Smooth muscle cell of the coronary artery (primary cell): ENCODE measurements around the gene ALDH7A1. TPM values are rescaled to one million over a fixed set of nuclear protein-coding genes. Genes with fewer than 3 reads are reported as not detected.

Experiments
- total RNA-seq: library from RNA; depleted of rRNA; stranded (reverse); fragments of >200 nt; gene quantifications from 2 replicates; pipeline ENCODE4 v1.2.3, GENCODE V29; 2014; ENCODE audit warnings: low replicate concordance

ALDH7A1 gene
- 43.2 and 49.5 TPM in 2 replicates for total RNA-seq

DNA sequence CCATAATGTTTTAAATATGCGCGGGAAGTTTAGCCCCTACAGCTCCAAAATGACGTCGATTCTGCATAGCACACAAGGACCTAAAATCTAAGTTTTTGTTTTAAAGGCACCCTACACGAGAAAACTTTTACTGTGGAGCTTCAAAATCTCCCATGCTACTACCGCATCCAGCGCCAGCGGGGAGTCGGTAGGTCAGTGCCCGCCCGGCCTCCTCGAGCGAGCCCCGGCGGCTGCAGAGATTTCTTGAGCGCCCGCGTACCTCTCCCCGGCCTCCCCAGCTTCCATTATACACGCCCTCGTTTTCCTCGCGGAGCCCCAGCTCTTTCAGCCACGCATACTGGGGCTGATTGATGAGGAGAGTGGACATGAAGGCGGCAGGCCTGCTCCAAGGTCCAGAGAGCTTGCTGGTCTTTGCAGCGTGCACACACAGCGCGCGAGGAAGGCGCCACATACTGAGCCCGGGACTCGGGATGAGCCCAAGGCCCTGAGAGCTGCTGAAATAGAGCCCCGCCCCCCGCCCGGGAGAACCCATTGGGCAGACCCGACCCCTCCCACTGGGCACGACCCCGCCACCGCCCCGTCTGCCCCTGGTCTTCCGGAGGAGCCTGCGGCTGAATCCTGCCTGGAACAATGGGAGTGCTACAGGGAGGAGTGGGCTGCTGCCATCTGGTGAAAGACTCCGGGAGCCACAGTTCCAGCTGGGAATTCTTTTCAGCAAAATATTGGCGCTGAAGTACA, at the start of gene ALDH7A1:
TSS of gene ALDH7A1 (minus strand) at position 472 of the 738 bp plus-strand sequence. CDS start at position 451, 21 bp downstream.

DNA sequence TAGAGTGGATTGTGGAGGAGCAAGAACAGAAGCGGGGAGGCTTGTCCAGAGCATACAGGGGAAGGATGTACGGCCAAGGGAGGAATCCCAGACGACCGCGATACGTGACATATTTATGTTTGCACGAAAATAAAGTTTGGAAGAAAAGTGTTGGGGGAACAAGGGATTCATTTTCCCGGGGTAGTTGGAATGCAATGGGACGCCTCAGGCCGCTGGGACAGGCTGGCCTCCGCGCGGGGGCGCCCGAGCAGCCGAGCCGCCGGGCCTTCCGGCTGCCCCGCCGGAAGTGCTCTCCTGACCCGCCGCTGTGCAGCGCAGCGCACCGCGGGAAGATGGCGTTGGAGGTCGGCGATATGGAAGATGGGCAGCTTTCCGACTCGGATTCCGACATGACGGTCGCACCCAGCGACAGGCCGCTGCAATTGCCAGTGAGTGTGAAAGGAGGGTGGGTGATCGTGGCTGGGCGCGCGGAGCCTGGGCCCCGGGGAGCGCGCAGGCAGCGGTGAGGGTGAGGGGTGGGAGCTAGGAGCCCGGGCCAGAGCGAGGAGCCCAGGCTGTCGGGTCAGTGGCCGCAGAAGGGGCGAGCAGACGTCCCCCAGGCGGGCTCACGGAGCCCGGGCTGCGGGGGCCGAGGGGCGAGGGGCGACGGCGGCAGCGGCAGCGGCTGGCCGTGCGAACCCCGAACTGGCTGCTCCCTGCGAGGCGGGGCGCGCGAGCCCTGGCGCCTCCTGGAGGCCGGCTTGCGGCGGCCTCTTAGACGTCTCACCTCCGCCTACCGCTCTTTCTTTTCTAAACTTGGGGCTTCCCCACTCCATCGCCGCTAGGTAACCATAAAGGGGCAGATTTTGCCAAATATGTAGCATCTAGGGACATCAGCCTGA, 5.9 kb upstream of the ALDH7A1 start, which contains the start of gene PHAX:
TSS of gene PHAX (plus strand) at position 317 of the 881 bp plus-strand sequence. CDS start at position 333, 16 bp downstream.

Other genes starting within 250 kb of the ALDH7A1 start
- 3.0 and 12.8 TPM in 2 replicates for gene GRAMD2B, start 171.8 kb downstream of the ALDH7A1 start, total RNA-seq
- 29.4 and 39.1 TPM in 2 replicates for gene PHAX, start 5.7 kb upstream of the ALDH7A1 start, total RNA-seq
- 6.0 and 20.7 TPM in 2 replicates for gene LMNB1, start 181.9 kb upstream of the ALDH7A1 start, total RNA-seq